HT1080 (cell line): ENCODE results near the gene SP7. TPM values are rescaled to one million over a fixed set of nuclear protein-coding genes. Genes with fewer than 3 reads are reported as not detected.

Source experiments
- DNase-seq: peaks from one replicate; pipeline ENCODE4 v3.0.0-alpha.2; 2015; ENCODE audit warnings: low read depth
- total RNA-seq: library from RNA; depleted of rRNA; stranded (reverse); fragments of >200 nt; shearing (Covaris generic); gene quantifications from 2 replicates; pipeline ENCODE4 v1.2.3, GENCODE V29; 2014; rRNA removed

SP7 gene
- total RNA-seq, 1 experiment from 2014 or later: not detected

DNA sequence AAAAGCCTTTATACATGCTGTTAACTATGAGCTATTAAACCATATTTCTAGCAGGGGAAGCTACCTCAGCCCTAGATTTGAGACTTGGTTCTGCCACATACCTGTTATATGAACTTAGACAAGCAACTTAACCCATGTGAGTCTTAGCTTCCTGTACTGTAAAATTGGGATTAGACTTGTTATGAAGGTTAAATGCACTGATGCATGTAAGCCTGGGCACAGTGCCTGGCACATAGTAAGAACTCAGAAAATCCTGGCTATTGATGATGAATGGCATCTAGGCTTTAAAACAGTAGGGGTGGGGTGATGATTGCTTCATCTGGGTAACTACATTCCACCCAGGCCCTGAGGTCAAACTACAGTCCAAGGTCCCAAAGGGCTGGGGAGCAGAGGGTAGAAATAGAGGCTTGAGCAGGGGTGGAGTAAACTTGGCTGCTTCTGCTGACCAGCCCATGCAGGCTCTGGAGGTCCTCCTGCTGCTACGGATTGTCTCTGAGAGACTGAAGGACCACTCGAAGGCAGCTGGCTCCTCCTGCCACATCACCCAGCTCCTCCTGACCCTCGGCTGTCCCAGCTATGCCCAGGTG is 56.8 kb downstream of the SP7 start:
- DNase-seq: no peak

DNA sequence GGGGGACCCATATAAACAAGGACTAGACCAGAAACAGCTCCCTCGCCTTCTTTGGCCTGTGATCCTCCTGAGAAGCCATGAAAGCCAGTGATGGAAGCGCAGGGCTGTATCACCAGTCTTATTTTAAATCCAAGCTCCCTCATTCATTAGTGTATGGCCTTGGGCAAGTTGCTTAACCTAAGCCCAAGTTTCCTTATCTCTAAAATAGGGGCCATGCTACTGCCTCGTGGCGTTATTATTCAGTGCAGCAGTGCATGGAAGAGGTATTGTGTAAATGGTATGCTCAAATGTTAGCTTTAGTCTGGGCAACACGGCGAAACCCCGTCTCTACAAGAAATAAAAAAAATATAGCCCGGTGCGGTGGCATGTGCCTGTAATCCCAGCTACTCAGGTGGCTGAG is 58.2 kb downstream of the SP7 start:
- DNase-seq: no peak

Other genes starting within 250 kb of the SP7 start
- gene IGFBP6, start 238.7 kb downstream of the SP7 start, total RNA-seq: 58.5 and 72.9 TPM in 2 replicates
- not detected in 2 replicates for gene SOAT2, start 232.9 kb downstream of the SP7 start, total RNA-seq
- 15.9 and 19.0 TPM in 2 replicates for gene ZNF740, start 155.6 kb downstream of the SP7 start, total RNA-seq
- gene CSAD, start 155.4 kb downstream of the SP7 start, total RNA-seq: 3.1 and 3.7 TPM in 2 replicates
- gene ITGB7, start 129.1 kb downstream of the SP7 start, total RNA-seq: not detected in 2 replicates
- gene RARG, start 104.1 kb downstream of the SP7 start, total RNA-seq: 10.8 and 17.4 TPM in 2 replicates
- 16.8 and 20.0 TPM in 2 replicates for gene ESPL1, start 68.1 kb downstream of the SP7 start, total RNA-seq
- gene PFDN5, start 40.8 kb downstream of the SP7 start, total RNA-seq: 309 and 490 TPM in 2 replicates
- 108 and 119 TPM in 2 replicates for gene MYG1, start 36.7 kb downstream of the SP7 start, total RNA-seq
- gene AAAS, start 14.7 kb downstream of the SP7 start, total RNA-seq: 117 and 134 TPM in 2 replicates
- gene SP1, start 43.8 kb upstream of the SP7 start, total RNA-seq: 25.7 and 36.9 TPM in 2 replicates
- 0.27 TPM in 1 of 2 replicates, not detected in the other for gene AMHR2, start 87.5 kb upstream of the SP7 start, total RNA-seq
- gene PRR13, start 105.4 kb upstream of the SP7 start, total RNA-seq: 70.7 and 100 TPM in 2 replicates
- gene PCBP2, start 115.7 kb upstream of the SP7 start, total RNA-seq: 166 and 243 TPM in 2 replicates
- 12.3 and 18.9 TPM in 2 replicates for gene MAP3K12, start 163.1 kb upstream of the SP7 start, total RNA-seq
- 88.1 and 98.4 TPM in 2 replicates for gene TARBP2, start 164.9 kb upstream of the SP7 start, total RNA-seq
- gene NPFF, start 171.1 kb upstream of the SP7 start, total RNA-seq: not detected in 2 replicates